CD4-positive, alpha-beta T cell treated with Interleukin-2 at 100 ng/mL for 4 hours (primary cell): ENCODE results near the gene CLRN2.
"Not testable (repeated sequence)": the region's sequence is repeated elsewhere in the genome, so short reads cannot be mapped to it uniquely, and the experiment has no call there.

ENCODE experiments used
- DNase-seq: peaks from one replicate; pipeline ENCODE4 v3.0.0-alpha.2; 2020; ENCODE audit warnings: low spot score

The CLRN2 gene

GRCh38 chr4:17545374-17546140, 30.6 kb downstream of the CLRN2 start:
- DNase-seq, result no peak

GRCh38 chr4:17546222-17546621, 31.3 kb downstream of the CLRN2 start:
- no peak for DNase-seq

- DNase-seq, result no peak
Observed at GRCh38 chr4:17546678-17547077, 31.7 kb downstream of the CLRN2 start.

- no peak for DNase-seq
Observed at GRCh38 chr4:17550549-17550948, 35.6 kb downstream of the CLRN2 start.

GRCh38 chr4:17552427-17552826, 37.5 kb downstream of the CLRN2 start:
- no peak for DNase-seq

- DNase-seq, result no peak
Observed at GRCh38 chr4:17554568-17554967, 39.6 kb downstream of the CLRN2 start.

GRCh38 chr4:17556498-17556897, 41.5 kb downstream of the CLRN2 start:
- no peak for DNase-seq

GRCh38 chr4:17557880-17558279, 42.9 kb downstream of the CLRN2 start:
- DNase-seq, result no peak

GRCh38 chr4:17558941-17559708, 44.2 kb downstream of the CLRN2 start:
- no peak for DNase-seq

GRCh38 chr4:17559709-17560048, 44.7 kb downstream of the CLRN2 start:
- no peak for DNase-seq

- no peak for DNase-seq
Observed at GRCh38 chr4:17560065-17560673, 45.2 kb downstream of the CLRN2 start.

- DNase-seq, result no peak
Observed at GRCh38 chr4:17561195-17561909, 46.4 kb downstream of the CLRN2 start.

GRCh38 chr4:17562157-17562556, 47.2 kb downstream of the CLRN2 start:
- DNase-seq, result no peak

- DNase-seq, result no peak
Observed at GRCh38 chr4:17565846-17566245, 50.9 kb downstream of the CLRN2 start.

GRCh38 chr4:17567271-17567670, 52.3 kb downstream of the CLRN2 start:
- DNase-seq, result no peak

GRCh38 chr4:17574206-17574605, 59.2 kb downstream of the CLRN2 start:
- DNase-seq, result no peak

GRCh38 chr4:17575177-17575576, 60.2 kb downstream of the CLRN2 start:
- DNase-seq, result not testable (repeated sequence)
